GM12878 (cell line): Measurements from ENCODE around the gene BPNT1. TPM values are rescaled to one million over a fixed set of nuclear protein-coding genes. Genes with fewer than 3 reads are reported as not detected.

Experiments used
- ATAC-seq: fragments of 200-7000 bp; cut with Tn5 transposase; 3 replicates; pipeline ENCODE4 v1.9.1; 2020; ENCODE audit warnings: mild to moderate bottlenecking, moderate library complexity
- BruUV-seq: library from RNA; stranded (reverse); fragments of 400-500 nt; replicated peaks from 2 replicates; lab custom pipeline; 2021; lab: Mats Ljungman, UMichigan
- CTCF ChIA-PET: fragments of 300-600 bp; sonication (Branson Sonifier 250); formaldehyde crosslinking; extraction: SDS; loops from one replicate; lab custom pipeline; 2021; ENCODE audit warnings: inconsistent platforms; lab: Yijun Ruan, JAX
- POLR2A ChIA-PET: fragments of 350-600 bp; formaldehyde crosslinking; extraction: SDS; loops from one replicate; lab custom pipeline; 2021; ENCODE audit warnings: inconsistent platforms; lab: Charles Lee
- RAD21 ChIA-PET: fragments of 300-600 bp; sonication (Branson Sonifier 250); formaldehyde crosslinking; loops from one replicate; lab custom pipeline; 2023; ENCODE audit warnings: antibody characterized with exemption; ENCODE audit not compliant: unreplicated experiment; lab: Charles Lee
- SMC1A ChIA-PET: fragments of 300-600 bp; sonication (Branson Sonifier 250); formaldehyde crosslinking; loops from one replicate; lab custom pipeline; 2023; ENCODE audit not compliant: unreplicated experiment, uncharacterized antibody; lab: Charles Lee
- DNase-seq: peaks from one replicate; pipeline ENCODE4 v3.0.0-alpha.2; 2011; ENCODE audit warnings: low read depth, low spot score
- FAIRE-seq: peaks from 3 replicates; lab custom pipeline; 2011; peaks lifted over from hg19 to GRCh38; lab: Jason Lieb, UNC
- H2AFZ ChIP-seq: 2 replicates; pipeline ENCODE4 v1.6.0; 2011; ENCODE audit warnings: low read depth, low read length, control low read depth; ENCODE audit not compliant: control insufficient read depth
- H3K27ac ChIP-seq: 2 replicates; pipeline ENCODE4 v1.5.1; 2011; ENCODE audit warnings: control low read depth; ENCODE audit not compliant: control insufficient read depth, insufficient read depth
- H3K27me3 ChIP-seq, 2 experiments: replicated peaks in 1 of 2; 2 replicates each; pipeline versions ENCODE4 v1.6.0 to v1.6.1; 2011; ENCODE audit warnings: low read length in 1 of 2; ENCODE audit not compliant: control insufficient read depth in 2 of 2, insufficient read depth in 2 of 2
- H3K36me3 ChIP-seq, 2 experiments: 2 replicates each; pipeline ENCODE4 v1.5.1; 2011; ENCODE audit warnings: low read length in 1 of 2; ENCODE audit not compliant: control insufficient read depth in 2 of 2, insufficient read depth in 2 of 2
- H3K4me1 ChIP-seq: 2 replicates; pipeline ENCODE4 v1.6.1; 2011; ENCODE audit warnings: mild to moderate bottlenecking, low read length, moderate library complexity, mixed read lengths; ENCODE audit not compliant: control insufficient read depth, insufficient read depth
- H3K4me2 ChIP-seq: 2 replicates; pipeline ENCODE4 v1.6.0; 2011; ENCODE audit warnings: control low read depth; ENCODE audit not compliant: control insufficient read depth, insufficient read depth
- H3K4me3 ChIP-seq: fragments of 200-600 bp; sonication (generic); 2 replicates; pipeline ENCODE4 v1.5.1; 2016
- H3K79me2 ChIP-seq: 2 replicates; pipeline ENCODE4 v1.6.0; 2011; ENCODE audit warnings: low read length; ENCODE audit not compliant: control insufficient read depth, insufficient read depth
- H3K9ac ChIP-seq: 2 replicates; pipeline ENCODE4 v1.8.0; 2011; ENCODE audit warnings: low read length, control low read depth, mixed read lengths; ENCODE audit not compliant: control insufficient read depth, insufficient read depth
- H3K9me3 ChIP-seq: replicated peaks from 3 replicates; pipeline ENCODE4 v1.5.1; 2011; ENCODE audit warnings: mild to moderate bottlenecking, low read length; ENCODE audit not compliant: control insufficient read depth, insufficient read depth
- H4K20me1 ChIP-seq: 2 replicates; pipeline ENCODE4 v1.6.0; 2011; ENCODE audit not compliant: control insufficient read depth, insufficient read depth
- BACH1 ChIP-seq: fragments of 450-650 bp; IDR thresholded peaks from 2 replicates; pipeline ENCODE4 v1.6.1; 2017; ENCODE audit warnings: mild to moderate bottlenecking, borderline replicate concordance
- BCLAF1 ChIP-seq: fragments of 450-650 bp; IDR thresholded peaks from 2 replicates; pipeline ENCODE4 v1.6.1; 2017; ENCODE audit warnings: antibody characterized with exemption, mild to moderate bottlenecking, moderate library complexity
- CBFB ChIP-seq: IDR thresholded peaks from 2 replicates; pipeline ENCODE4 v1.6.1; 2016; ENCODE audit warnings: antibody characterized with exemption, low read depth
- ELK1 ChIP-seq: IDR thresholded peaks from 2 replicates; pipeline ENCODE4 v1.6.1; 2012; ENCODE audit warnings: low read depth, low read length, improper control_type of control experiment
- IRF4 ChIP-seq: IDR thresholded peaks from 2 replicates; pipeline ENCODE4 v1.6.1; 2011; ENCODE audit warnings: low read depth, low read length
- JUNB ChIP-seq: IDR thresholded peaks from 2 replicates; pipeline ENCODE4 v1.6.1; 2016; ENCODE audit warnings: antibody characterized with exemption, mild to moderate bottlenecking
- NFYB ChIP-seq: IDR thresholded peaks from 2 replicates; pipeline ENCODE4 v1.6.1; 2011; ENCODE audit warnings: low read depth, mild to moderate bottlenecking, low read length, improper control_type of control experiment, moderate library complexity; ENCODE audit not compliant: insufficient read depth
- NKRF ChIP-seq: fragments of 450-650 bp; conservative IDR thresholded peaks from 2 replicates; pipeline ENCODE4 v1.6.1; 2017; ENCODE audit warnings: mild to moderate bottlenecking, moderate library complexity
- NR2C2 ChIP-seq: IDR thresholded peaks from 2 replicates; pipeline ENCODE4 v1.6.1; 2011; ENCODE audit warnings: borderline replicate concordance, low read depth; ENCODE audit not compliant: control insufficient read depth, insufficient read length
- RCOR1 ChIP-seq: conservative IDR thresholded peaks from 2 replicates; pipeline ENCODE4 v1.6.1; 2012; ENCODE audit warnings: low read depth, low read length, improper control_type of control experiment
- RELA ChIP-seq: fragments of 450-650 bp; IDR thresholded peaks from 2 replicates; pipeline ENCODE4 v1.8.0; 2014; ENCODE audit warnings: borderline replicate concordance; ENCODE audit not compliant: partially characterized antibody
- RELB ChIP-seq: fragments of 450-650 bp; IDR thresholded peaks from 2 replicates; pipeline ENCODE4 v1.6.1; 2017; ENCODE audit warnings: low read depth, mild to moderate bottlenecking, moderate library complexity
- SIX5 ChIP-seq: IDR thresholded peaks from 2 replicates; pipeline ENCODE4 v1.6.1; 2011; ENCODE audit warnings: mild to moderate bottlenecking, low read depth, low read length, moderate library complexity; ENCODE audit not compliant: severe bottlenecking
- SMC3 ChIP-seq: IDR thresholded peaks from 2 replicates; pipeline ENCODE4 v1.6.1; 2011; ENCODE audit warnings: low read length, improper control_type of control experiment, borderline replicate concordance
- STAT3 ChIP-seq: IDR thresholded peaks from 2 replicates; pipeline ENCODE4 v1.6.1; 2011; ENCODE audit warnings: low read depth, low read length, improper control_type of control experiment
- WGBS: methylation state at CpG from one replicate; pipeline ENCODE4 v1.1.6; 2016; ENCODE audit warnings: low lambda C conversion rate; ENCODE audit not compliant: insufficient replicate concordance, insufficient coverage; ENCODE audit errors: missing lambda C conversion rate; 5-methylcytosine and 5-hydroxymethylcytosine counted together
- in situ Hi-C: fragments of 300-500 bp; cut with MboI; formaldehyde crosslinking; loops from 9 replicates; pipeline ENCODE4 v1.14.3; 2018; ENCODE audit warnings: mixed read lengths
- intact Hi-C: fragments of 100-400 bp; cut with micrococcal nuclease; formaldehyde crosslinking; loops from one replicate; pipeline ENCODE4 v1.14.2; 2022; ENCODE audit not compliant: unreplicated experiment
- polyA plus RNA-seq, 11 experiments: library from polyadenylated mRNA; depleted of rRNA in 4 of 11; unstranded in 6 of 11; stranded (reverse) in 5 of 11; fragments of >200 nt; fragmentation: Nextera tagmentation in 4 of 11; fragmentation: Illumina TruSeq in 1 of 11; extraction: Ambion mirVana in 4 of 11; extraction: Trizol in 1 of 11; gene quantifications; 1 replicate in 1 of 11; 2 replicates in 10 of 11; pipeline versions ENCODE4 v1.2.1 to v1.2.3, GENCODE V29; 2011 to 2016; ENCODE audit warnings: inconsistent platforms in 2 of 11, missing spikeins in 2 of 11, low read depth in 1 of 11
- total RNA-seq, 4 experiments: library from RNA; depleted of rRNA in 3 of 4; stranded (reverse); fragments of >200 nt in 3 of 4; fragmentation: Illumina TruSeq in 1 of 4; extraction: Trizol in 1 of 4; gene quantifications; 2 replicates each; pipeline versions ENCODE4 v1.2.1 to v1.2.3, GENCODE V29; 2013 to 2021

Gene BPNT1
- total and polyA plus RNA-seq, 10 of the 15 experiments (the other 5 are each of a cell fraction or from before 2014, with no cell fraction given): 35.5 to 78.4 (median 45.4) TPM

- TF ChIP-seq NFYB: no peak
These were observed 56.7 kb downstream of the BPNT1 start (continued) for GRCh38 chr1:220032911-220033310.

GRCh38 chr1:220031287-220031686 is 58.3 kb downstream of the BPNT1 start:
- BruUV-seq: no TSS peak
- CTCF ChIA-PET: no interaction called here
- no peak for FAIRE-seq

More at GRCh38 chr1:220031287-220031686, 58.3 kb downstream of the BPNT1 start:
- Histone ChIP-seq H3K4me3 (no peak overlapping the region), H3K36me3 (peaks cover 3 to 33% of the 10 kb centered on the region in 2 experiments), H3K9me3 (no peaks in the 10 kb centered on the region), H3K4me1 (no peaks in the 10 kb centered on the region), H3K79me2 (peaks cover 3% of the 10 kb centered on the region), H3K27ac (no peak overlapping the region), H3K4me2 (no peak overlapping the region), H4K20me1 (no peaks in the 10 kb centered on the region), H2AFZ (no peak overlapping the region), H3K9ac (no peak overlapping the region), H3K27me3 (no peaks in the 10 kb centered on the region)
- ATAC-seq (no peak), DNase-seq (no peak)
- POLR2A ChIA-PET: interaction anchor here (0.6 to 0.7 kb wide), 2 partner anchors 45 to 57 kb away, joined by 3 to 7 read pairs; no protein-coding TSS in a partner anchor
- RAD21 ChIA-PET: no interaction called here
- WGBS: 0% methylated on average over 2 of the region's 2 CpGs
- SMC1A ChIA-PET: no interaction called here
- intact Hi-C loops (no loop called here), in situ Hi-C loops (no loop called here)
- TF ChIP-seq ELK1 (no peak), BCLAF1 (no peak), NKRF (no peak), SIX5 (no peak), RELA (no peak), NR2C2 (no peak), STAT3 (no peak), BACH1 (no peak), JUNB (peak; percentile 64), IRF4 (peak; percentile 21; the same call in 1 of the 2 replicates), CBFB (no peak), RCOR1 (no peak), RELB (no peak), SMC3 (no peak)
